Endometrial microvascular endothelial cells (primary cell): ENCODE measurements around the gene MSS51. TPM values are rescaled to one million over a fixed set of nuclear protein-coding genes. Genes with fewer than 3 reads are reported as not detected.

Experiments
- in situ Hi-C: cut with HindIII; loops from 2 replicates; pipeline ENCODE4 v1.10.0; 2017; ENCODE audit warnings: low sequenced_read_pairs, low pct_unique_long_range_greater_than_20kb; ENCODE audit errors: inconsistent ontology term
- total RNA-seq: library from RNA; depleted of rRNA; stranded (reverse); fragments of >200 nt; gene quantifications from one replicate; pipeline ENCODE4 v1.2.3, GENCODE V29; 2015; ENCODE audit errors: inconsistent ontology term

MSS51 gene
- total RNA-seq = 0.37 TPM

DNA sequence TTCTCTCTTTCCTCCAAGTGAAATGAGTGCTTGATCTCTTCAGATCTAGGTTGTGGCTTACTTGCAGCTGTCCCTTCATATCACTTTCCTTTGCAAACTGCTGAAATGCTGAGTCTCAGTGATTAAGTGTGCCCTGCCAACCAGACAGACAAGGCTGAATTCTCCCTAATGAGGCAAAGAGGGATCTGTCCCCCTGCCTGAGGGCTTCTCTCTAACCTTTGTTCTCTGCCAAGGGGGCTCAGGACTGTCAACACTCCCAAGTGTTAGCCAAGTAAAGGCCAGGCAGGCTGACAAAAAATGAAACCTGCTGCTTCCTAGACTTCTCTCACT, at the start of gene MSS51:
Gene MSS51, minus strand, starts transcription at position 24 of the 330 bp plus-strand sequence. CDS start 5,277 bp downstream, outside the sequence.
- in situ Hi-C loops = no loop called here

DNA sequence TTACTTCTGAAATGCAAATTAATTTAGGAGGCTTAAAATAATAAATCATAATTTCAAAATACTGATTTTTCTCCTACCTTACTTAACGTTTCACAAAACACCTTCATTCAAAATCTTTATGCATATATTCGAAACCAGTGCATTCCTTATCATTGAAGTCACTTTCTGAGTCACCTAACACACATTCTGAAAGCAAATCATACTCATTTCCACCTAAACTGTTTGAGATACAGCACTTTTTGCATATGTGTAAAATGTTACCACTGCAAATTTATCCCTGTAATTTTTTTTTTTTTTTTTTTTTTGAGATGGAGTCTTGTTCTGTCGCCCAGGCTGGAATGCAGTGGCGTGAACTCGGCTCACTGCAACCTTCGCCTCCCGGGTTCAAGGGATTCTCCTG, 46.8 kb upstream of the MSS51 start:
- in situ Hi-C loops = no loop called here

DNA sequence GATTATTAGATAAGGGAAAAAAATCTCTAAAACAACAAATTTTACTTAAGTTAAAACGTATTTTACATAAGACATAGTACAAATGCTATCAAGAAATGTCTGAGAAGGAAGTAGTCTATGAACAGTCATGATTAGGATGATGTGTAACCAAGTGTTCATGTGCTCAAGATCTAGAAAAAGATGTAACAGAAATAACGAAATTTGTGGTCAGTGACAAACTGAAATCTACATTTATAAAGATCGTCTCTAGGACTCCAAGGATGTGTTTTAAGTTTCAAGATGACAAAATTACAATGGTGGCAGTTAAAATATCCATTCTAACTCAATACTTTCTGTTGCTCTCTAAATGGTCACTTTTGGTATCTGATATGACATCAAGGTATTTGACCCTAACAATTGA, 45.3 kb upstream of the MSS51 start:
- in situ Hi-C loops = no loop called here

DNA sequence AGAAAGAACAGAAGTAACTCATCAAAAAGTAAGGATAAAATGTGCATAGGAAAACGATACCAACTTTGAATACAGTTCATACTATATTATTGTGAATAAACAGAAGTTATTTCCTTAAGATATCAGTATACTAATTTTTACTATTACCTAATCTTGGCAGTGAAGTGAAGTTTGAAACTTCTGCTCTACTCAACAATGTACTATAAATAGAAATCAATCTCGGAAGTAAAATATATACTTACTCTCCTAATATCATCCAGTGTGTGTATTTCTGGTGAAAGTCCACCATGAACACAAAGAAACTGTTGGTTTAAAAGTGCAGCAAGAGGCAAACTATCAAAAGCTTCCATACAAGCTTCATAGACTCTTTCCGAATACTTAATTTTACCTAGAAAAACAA, 37.9 kb upstream of the MSS51 start:
- in situ Hi-C loops = no loop called here

DNA sequence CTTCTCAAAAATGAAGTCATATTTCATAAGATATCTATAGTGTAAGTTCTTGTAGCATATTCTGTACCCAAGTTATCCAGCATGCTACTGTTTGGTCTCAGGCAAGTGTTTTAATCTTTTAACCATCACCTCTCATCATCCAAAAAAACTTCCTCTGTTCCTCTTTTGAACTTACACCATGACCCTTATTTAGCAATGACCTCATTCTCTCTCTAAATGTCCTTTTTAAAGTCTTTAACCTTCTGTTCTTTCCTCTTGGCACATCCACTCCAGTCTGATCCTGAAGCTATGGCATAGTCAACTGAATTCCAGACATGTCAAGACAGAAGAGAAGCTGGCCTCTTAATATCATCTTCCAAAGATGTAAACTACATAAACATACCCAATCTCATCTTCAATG, 36.2 kb upstream of the MSS51 start:
- in situ Hi-C loops = no loop called here

DNA sequence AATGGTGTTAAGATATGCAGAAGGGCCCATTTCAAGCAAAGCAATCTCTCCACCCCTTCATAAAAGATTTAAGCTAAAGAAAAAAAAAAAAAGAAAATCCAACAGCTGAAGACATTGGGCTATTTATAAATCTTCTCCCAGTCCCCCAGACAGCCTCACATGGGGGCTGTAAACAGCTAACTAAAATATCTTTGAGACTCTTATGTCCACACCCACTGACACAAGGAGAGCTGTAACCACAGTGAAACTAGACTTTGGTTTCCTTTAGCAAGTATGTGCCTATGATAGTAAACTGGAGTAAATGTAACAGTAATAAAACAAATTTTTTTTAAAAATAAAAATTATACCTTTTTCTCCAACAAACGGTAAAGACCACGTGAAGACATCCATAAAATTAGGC, 33.8 kb upstream of the MSS51 start:
- in situ Hi-C loops = no loop called here

DNA sequence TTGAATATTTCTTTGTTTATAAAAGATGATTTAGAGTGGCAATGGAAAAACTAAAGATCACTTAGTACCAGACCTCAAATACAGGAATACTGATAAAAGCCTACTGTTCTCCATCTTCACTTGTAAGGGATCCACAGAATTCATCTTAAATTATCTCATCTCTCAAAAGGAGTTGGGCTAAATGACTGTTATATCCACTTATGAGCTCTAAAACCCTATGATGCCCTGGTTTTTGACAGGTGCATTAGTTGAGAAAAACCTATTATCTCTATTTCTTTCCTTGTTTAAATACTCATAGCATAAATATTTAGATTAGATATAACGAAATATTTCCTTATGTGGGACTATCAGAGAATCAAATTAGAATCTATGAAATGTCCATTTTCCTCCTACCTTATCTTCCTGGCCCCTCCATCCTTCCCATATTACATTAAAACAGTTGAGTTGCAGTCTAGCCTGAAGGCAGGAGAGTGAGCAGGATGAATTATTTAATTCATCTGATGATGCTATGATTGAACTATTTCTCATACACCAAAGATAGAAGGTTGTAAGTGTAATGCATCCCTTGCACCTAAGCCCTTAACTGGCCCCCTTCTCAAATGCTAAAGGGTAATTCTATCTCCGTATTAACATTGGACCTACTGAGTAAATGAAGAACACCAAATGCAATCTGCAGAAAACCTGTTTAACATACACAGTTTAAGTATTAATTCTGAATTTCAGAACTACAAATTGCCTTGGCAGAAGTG, 32.8 kb upstream of the MSS51 start:
- in situ Hi-C loops = no loop called here

DNA sequence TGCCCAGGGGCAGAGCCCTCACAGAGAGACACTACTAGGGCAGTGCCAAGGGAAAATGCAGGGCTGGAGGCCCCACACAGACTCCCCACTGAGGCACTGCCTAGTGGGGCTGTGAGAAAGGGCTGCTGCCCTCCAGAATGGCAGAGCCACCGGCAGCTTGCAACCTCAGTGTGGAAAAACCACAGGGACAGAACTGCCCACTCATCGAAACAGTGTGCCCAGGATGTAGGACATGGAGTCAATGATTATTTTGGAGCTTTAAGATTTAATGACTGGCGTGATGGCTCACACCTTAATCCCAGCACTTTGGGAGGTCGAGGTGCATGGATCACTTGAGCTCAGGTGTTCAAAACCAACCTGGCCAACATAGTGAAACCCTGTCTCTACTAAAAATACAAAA, 27.5 kb upstream of the MSS51 start:
- in situ Hi-C loops = no loop called here

DNA sequence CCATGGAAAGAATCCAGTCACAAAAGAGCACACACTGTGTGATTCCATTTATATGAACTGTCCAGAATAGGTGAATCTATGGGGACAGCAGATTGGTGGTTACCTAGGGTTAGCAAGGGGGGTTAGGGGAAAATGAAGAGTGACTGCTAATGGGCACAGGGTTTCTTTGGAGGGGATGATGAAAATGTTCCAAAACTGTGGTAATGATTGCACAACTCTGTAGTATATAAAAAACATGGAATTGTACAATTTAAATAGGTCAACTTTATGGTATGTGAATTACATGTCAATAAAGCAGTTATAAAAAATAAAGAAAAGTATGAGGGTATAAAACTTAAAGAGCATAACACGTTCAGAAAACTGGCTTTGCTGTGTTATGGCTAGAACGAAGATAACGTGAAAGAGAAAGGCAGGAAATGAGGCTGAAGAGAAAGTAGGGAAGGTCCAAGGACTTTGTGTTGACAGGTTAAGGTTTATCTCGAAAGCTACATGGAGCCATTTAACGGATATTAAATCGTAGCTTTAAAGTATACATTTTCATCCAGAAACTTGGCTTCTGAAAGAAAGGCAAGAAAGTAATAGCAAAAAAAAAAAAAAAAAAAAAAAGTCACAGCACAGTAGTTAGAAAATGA, 26.4 kb upstream of the MSS51 start:
- in situ Hi-C loops = no loop called here

DNA sequence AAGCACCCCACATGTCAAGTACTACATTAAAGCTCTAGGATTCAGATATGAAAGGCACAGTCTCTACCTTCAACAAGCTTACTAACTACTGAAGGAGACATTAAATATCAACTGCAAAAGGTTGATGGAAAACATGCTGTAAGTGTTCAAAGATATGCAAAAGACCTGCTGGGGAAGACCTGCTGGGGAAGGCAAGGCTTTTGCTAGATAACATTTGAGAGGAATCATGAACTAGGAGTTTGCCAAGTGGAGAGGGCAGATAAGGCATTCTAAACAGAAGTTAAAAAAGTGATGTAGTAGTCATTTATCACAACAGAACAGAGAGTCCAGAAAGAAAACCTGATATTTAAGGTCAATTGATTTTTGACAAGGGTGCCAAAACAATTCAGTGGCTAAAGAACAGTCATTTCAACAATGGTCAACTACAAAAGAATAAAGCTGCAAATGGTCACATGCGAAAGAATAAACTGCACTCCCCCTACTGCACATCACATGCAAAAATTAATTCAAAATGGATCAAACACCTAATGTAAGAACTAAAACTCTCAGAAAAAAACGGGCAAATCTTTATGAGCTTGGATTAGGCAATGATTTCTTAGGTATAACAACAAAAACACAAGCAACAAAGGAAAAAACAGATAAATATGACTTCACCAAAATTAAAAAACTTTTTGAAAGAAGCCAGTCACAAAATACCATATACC, 23.0 kb upstream of the MSS51 start:
- in situ Hi-C loops = no loop called here

DNA sequence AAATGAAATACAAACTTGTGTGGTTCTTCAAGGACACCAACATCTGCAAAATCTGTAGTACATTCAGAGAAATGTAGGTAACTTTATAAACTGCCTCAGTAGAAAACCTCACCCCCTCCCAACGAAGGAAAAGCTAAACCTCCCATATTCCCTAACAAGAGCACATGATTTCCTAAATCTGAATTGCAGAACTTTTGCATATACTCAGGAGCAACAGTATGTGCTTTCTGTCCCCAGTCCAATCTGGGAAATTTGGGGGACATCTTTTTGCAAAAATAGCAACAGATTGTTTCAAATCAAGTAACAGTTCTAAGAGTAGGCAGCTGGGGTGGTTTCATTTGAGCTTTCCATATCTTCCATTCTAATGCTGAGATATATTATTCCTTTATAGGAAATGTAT, 15.8 kb upstream of the MSS51 start:
- in situ Hi-C loops = no loop called here

DNA sequence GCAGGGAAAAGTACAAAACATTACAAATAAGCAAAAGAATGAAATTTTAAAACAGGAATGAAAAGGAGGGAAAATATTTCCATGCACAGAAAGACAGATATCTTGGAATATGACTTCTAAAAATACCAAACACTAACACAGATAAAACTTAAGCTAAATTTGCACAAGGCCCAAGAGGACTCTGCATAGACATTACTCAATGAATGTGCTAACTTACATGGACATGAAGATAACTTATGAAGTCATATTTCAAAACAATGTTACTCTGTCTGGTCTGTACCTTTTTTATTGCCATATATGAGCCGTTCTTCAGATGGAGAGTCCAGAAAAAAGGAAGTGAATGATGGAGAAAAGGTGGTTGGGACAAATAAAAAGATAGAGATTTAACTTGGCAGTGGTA, 15.0 kb upstream of the MSS51 start:
- in situ Hi-C loops = no loop called here

DNA sequence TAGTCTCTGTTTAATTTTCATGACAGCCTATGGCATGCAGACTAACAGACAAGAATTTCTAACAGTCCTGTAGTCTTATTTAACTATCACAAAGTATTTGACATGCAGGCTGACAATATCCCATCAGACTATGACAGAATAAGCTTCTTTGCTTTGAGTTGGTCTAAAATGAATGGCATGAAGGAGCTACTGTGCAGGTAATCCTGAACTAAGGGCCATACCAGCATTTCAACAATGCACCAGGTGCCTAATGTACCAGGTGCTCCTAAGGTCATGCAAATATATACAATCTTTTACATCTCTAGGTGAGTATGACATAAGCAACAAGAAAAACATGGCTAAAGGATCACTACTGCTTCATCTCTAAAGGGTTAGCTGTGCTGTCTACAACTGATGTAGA, 13.6 kb upstream of the MSS51 start:
- in situ Hi-C loops = no loop called here

DNA sequence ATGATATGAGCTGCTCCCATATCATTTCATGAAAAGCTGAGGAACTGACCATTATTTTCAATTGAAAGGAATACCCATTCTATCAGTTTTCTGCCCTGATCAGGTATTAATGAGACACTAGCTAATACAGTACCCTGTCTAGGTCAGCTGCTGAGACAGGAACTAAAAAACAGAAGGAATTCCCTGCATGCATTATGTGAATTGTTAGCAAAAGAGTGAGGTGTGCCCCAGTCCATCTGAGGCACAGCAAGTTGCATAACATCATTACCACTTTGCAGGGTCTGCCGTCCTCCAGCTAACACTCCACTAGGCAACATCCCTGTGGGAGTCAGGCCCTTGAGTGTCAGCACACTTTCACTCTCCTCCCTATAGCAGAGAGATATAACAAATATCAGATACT, 11.1 kb upstream of the MSS51 start:
- in situ Hi-C loops = no loop called here

DNA sequence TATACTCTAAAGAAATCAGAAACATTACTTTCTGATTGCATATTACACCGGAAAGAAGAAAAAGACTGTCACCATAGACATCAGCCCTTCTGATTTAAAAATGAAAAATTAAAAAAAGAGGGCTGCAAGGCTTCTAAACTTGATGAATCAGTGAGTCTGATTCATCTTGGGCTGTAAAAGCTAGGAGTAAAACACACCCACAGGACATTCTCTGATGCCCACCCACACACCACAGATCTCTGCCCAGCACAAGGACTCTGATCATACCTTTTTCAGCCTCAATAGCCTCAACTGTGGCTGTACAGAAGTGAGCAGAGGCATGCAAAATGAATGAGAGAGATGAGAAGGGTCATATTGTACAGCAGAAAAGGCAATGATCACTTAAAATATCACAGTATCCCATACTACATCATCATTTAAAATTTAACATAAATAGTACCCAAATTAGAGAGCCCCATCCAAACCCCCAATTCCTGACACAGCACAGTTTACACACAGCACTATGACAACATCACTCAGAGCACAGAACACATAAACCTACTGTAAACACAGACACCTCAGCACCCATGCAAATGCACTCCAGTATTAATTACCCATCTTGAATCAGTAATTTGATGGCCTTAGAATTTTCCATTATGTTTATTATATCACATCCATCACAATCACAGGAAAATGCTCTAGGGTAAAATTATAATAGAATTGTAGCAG, 6.4 kb upstream of the MSS51 start:
- in situ Hi-C loops = no loop called here

DNA sequence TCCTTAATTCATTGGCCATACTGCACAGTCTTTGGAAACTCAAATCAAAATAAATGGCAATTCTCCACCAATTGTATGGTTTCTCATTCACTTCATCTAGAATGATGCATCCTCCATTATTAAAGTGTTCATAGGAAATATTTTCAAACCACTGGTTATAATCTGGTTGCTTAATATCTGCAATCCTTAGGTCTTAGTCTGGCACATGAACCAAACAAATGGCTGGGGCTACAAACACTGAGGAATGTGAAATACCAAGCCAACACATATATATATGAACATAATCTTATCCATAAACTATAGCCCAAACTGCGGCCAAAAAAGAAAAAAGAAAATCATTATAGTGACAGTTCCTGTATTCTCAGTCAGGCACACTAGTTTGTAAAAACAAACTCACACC, 5.7 kb upstream of the MSS51 start:
- in situ Hi-C loops = no loop called here

DNA sequence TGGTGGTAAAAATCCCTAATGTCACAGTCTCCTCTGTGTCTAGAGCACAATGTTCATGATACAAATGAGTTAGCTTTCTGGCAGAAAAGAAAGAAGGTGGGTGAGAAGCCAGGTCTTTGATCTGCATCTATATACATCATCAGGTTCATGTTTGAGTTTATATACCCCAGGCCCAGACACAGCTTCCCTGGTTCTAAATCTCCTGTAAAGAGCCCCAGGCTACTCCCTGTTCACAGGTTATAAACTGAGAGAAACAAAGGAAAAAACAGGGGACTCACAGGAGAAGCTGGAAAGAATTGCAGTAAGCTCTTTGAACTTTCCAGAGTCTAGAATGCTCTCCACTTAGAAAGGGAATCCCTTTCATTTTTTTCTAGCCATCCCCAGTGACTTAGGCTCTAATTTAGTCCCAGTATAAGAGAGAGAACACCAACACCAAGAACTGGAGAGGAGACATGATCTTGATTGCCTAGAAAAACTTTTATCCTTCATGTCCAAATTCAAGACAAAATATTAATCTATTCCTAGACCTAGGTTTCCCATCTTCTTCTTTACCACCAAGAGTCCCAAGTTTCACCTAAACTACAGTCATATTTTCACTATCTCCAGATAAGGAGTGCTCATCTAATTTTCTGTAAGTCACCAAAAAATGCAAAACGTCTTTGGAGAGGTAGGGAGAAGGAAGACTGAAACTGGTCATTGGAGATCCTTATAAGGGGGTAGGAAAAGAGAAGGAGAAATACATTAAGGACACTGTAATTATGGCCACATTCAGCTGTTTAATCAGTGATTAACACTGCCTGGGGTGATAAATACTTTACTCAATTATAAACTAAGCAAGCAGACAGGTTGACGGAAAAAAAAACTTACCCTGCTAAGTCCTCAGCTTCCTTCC, 469 bp downstream of the MSS51 start:
- in situ Hi-C loops = no loop called here

DNA sequence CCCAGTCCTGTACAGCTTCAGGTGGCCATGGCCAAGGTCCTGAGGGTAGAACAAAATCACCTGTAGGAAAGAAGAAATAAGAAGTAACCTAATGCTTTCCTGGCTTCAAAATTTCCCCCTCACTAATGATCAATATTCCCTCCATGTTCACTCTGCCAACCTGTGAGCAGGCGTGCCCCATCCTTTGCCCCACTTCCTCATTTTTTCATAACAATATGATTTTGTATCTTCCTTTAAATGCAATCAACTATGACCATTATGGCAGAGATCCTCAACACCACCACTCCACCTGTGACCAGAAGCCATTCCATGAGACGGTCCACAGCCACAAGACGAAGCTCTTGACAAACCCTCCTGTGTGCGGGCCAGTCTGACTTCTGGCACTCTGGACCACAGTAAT, 7.0 kb downstream of the MSS51 start:
- in situ Hi-C loops = no loop called here

DNA sequence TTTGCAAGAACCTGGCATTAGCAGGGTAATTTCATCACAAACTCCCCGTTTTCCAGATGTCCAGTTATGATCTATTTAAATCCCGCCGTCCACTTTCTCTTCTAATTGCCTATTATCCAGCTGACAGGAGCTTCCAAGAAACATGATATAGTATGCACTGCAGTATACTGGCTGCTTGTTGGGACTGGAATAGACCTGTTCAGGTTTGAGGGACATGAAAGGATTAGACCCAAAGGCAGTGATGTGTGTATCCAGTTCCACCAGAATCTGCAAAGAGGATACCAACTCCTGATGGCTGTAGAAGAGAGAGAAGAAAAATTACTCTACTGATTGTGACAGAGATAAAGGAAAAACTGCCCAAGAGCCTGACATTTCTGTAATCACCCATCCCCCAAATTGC, 8.9 kb downstream of the MSS51 start:
- in situ Hi-C loops = no loop called here
